SU-DHL-6 (cell line): ENCODE measurements around the gene MRPL34.
"Not testable (repeated sequence)": the region's sequence is repeated elsewhere in the genome, so short reads cannot be mapped to it uniquely, and the experiment has no call there.

Source experiments
- H2AFZ ChIP-seq: fragments of 200-600 bp; sonication (generic); 2 replicates; pipeline ENCODE4 v1.6.1; 2014; ENCODE audit warnings: low read depth, mild to moderate bottlenecking, moderate library complexity, mixed read lengths, antibody characterized with exemption, low read length; ENCODE audit not compliant: severe bottlenecking
- H3F3A ChIP-seq: fragments of 200-600 bp; shearing (Covaris generic); 2 replicates; pipeline ENCODE4 v1.6.0; 2016; ENCODE audit warnings: antibody characterized with exemption, mild to moderate bottlenecking; ENCODE audit not compliant: insufficient read depth
- H3K27ac ChIP-seq: fragments of 200-600 bp; sonication (generic); 2 replicates; pipeline ENCODE4 v1.5.1; 2016; ENCODE audit warnings: low read depth, mild to moderate bottlenecking, low read length, moderate library complexity, mixed read lengths
- H3K27me3 ChIP-seq: fragments of 200-600 bp; sonication (generic), shearing (Covaris generic); 2 replicates; pipeline ENCODE4 v1.6.0; 2014; ENCODE audit warnings: mild to moderate bottlenecking, low read length
- H3K36me3 ChIP-seq: fragments of 200-600 bp; sonication (generic); 2 replicates; pipeline ENCODE4 v1.6.1; 2014; ENCODE audit warnings: mild to moderate bottlenecking, low read length, mixed read lengths
- H3K4me2 ChIP-seq: fragments of 300-600, 200-600 bp; shearing (Covaris generic), sonication (generic); 2 replicates; pipeline ENCODE4 v1.6.0; 2014; ENCODE audit warnings: low read length, low read depth, mild to moderate bottlenecking; ENCODE audit not compliant: poor library complexity, severe bottlenecking
- H3K4me3 ChIP-seq: fragments of 200-600 bp; sonication (generic); 2 replicates; pipeline ENCODE4 v1.5.1; 2014; ENCODE audit warnings: antibody characterized with exemption, low read length, mild to moderate bottlenecking, mixed read lengths; ENCODE audit not compliant: insufficient read depth, poor library complexity, severe bottlenecking
- H3K79me2 ChIP-seq: fragments of 200-600 bp; sonication (generic); 2 replicates; pipeline ENCODE4 v1.6.1; 2014; ENCODE audit warnings: mild to moderate bottlenecking, low read length, moderate library complexity; ENCODE audit not compliant: insufficient read depth
- H3K9ac ChIP-seq: fragments of 200-600 bp; sonication (generic); 2 replicates; pipeline ENCODE4 v1.7.0; 2014; ENCODE audit warnings: mild to moderate bottlenecking, low read length
- H3K9me2 ChIP-seq: fragments of 200-600 bp; sonication (generic); replicated peaks from 2 replicates; pipeline ENCODE4 v1.6.1; 2014; ENCODE audit warnings: low read length; ENCODE audit not compliant: insufficient read depth
- H3K9me3 ChIP-seq: fragments of 200-600 bp; sonication (generic); 2 replicates; pipeline ENCODE4 v1.6.1; 2014; ENCODE audit warnings: low read length, mixed read lengths; ENCODE audit not compliant: insufficient read depth
- H4K20me1 ChIP-seq: fragments of 200-600 bp; sonication (generic); 2 replicates; pipeline ENCODE4 v1.6.1; 2014; ENCODE audit warnings: low read depth, mild to moderate bottlenecking, antibody characterized with exemption, low read length, moderate library complexity, mixed read lengths
- EZH2phosphoT487 ChIP-seq: fragments of 200-600 bp; sonication (generic), shearing (Covaris generic); conservative IDR thresholded peaks from 2 replicates; pipeline ENCODE4 v1.6.1; 2018; ENCODE audit warnings: mild to moderate bottlenecking, antibody characterized with exemption, low read length, moderate library complexity, mixed read lengths
- TF ChIP-seq, protein P1 (sequence below): fragments of 200-600 bp; sonication (generic); IDR thresholded peaks from one replicate; pipeline ENCODE4 v1.5.1; 2017; ENCODE audit warnings: antibody characterized with exemption, mild to moderate bottlenecking, low read length, moderate library complexity; ENCODE audit not compliant: insufficient read depth, poor library complexity, severe bottlenecking

Gene MRPL34

DNA sequence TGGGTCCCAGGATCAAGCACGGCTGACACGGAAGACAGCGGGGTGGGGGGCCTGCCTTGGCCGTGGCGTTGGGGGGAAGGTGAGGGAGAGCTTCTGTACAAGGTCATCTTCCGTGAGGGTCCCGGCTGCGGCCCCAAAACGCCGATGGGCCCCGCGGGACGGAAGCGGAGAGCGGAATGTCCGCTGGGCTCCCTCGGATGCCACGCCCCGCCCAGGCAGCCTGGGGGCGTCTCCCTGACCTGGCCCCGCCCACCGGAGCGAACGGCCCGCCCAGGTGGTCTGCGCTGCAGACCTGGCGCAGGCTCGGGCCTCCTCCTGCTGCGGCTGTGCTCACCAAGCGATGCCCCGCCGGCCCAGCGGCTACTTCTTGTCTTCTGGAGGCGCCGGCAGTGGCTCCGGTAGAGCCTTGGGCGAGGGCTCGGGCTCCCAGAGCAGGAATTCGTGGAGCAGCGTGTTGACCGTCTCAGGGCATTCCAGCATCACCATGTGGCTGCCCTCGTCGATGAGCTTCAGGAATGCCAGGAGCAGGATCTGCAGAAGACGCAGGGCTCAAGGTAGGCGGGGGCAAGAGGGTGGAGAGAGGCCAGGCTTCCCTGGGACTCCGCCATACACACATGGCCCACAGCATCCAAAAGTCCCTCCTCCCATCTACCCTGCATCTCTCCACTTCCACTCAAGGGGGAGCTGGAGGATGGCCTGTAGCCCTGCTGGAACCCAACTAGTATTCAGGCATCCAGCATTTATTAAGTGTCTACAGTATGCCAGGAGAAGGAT lies 13.2 kb upstream of the MRPL34 start:
- Histone ChIP-seq H4K20me1 (no peaks in the 10 kb centered on the region), H3K9me2 (no peaks in the 10 kb centered on the region), H2AFZ (peak overlapping the region; percentile 52), H3K9me3 (no peaks in the 10 kb centered on the region), H3K27ac (peak overlapping the region; percentile 62), H3K4me2 (peak overlapping the region; percentile 71), H3K36me3 (no peaks in the 10 kb centered on the region), H3K4me3 (peak overlapping the region; percentile 71), H3K79me2 (peaks cover 4% of the 10 kb centered on the region), H3K9ac (peak overlapping the region; percentile 68), H3F3A (peaks cover 5% of the 10 kb centered on the region; the same call in 1 of the 2 replicates), H3K27me3 (no peaks in the 10 kb centered on the region)
- TF ChIP-seq EZH2phosphoT487 = no peak
- TF ChIP-seq, protein P1, sequence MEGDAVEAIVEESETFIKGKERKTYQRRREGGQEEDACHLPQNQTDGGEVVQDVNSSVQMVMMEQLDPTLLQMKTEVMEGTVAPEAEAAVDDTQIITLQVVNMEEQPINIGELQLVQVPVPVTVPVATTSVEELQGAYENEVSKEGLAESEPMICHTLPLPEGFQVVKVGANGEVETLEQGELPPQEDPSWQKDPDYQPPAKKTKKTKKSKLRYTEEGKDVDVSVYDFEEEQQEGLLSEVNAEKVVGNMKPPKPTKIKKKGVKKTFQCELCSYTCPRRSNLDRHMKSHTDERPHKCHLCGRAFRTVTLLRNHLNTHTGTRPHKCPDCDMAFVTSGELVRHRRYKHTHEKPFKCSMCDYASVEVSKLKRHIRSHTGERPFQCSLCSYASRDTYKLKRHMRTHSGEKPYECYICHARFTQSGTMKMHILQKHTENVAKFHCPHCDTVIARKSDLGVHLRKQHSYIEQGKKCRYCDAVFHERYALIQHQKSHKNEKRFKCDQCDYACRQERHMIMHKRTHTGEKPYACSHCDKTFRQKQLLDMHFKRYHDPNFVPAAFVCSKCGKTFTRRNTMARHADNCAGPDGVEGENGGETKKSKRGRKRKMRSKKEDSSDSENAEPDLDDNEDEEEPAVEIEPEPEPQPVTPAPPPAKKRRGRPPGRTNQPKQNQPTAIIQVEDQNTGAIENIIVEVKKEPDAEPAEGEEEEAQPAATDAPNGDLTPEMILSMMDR = peak; percentile 42

DNA sequence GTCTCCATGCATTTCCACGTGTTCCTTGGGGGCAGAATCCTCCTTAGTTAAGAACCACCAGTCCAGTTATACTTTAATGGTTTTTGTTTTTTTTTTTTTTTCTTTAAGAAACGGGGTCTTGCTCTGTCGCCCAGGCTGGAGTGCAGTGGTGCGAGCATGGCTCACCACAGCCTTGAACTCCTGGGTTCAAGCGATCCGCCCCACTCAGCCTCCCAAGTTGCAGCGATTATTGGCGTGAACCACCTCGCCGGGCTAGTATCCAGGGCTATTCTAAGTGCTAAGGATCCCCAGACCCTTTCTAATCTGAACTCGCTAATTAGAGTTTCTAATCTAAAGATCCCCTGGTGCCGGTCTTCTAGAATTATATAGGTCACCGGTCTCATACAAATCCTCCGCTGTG lies 12.1 kb upstream of the MRPL34 start:
- no peaks in the 10 kb centered on the region for H3K9me3 ChIP-seq
- peaks cover 4% of the 10 kb centered on the region; the same call in 1 of the 2 replicates for H3K36me3 ChIP-seq
- peaks cover 4% of the 10 kb centered on the region; the same call in 1 of the 2 replicates for H3F3A ChIP-seq
- H3K27me3 ChIP-seq = no peaks in the 10 kb centered on the region
- no peaks in the 10 kb centered on the region for H4K20me1 ChIP-seq
- TF ChIP-seq, protein P1 = no peak
- TF ChIP-seq EZH2phosphoT487 = no peak
- no peak overlapping the region for H3K27ac ChIP-seq
- H3K9me2 ChIP-seq = no peaks in the 10 kb centered on the region
- no peak overlapping the region for H2AFZ ChIP-seq
- no peak overlapping the region for H3K4me3 ChIP-seq
- peaks cover 4% of the 10 kb centered on the region for H3K79me2 ChIP-seq
- peak overlapping the region; percentile 71 for H3K4me2 ChIP-seq
- H3K9ac ChIP-seq = no peak overlapping the region

DNA sequence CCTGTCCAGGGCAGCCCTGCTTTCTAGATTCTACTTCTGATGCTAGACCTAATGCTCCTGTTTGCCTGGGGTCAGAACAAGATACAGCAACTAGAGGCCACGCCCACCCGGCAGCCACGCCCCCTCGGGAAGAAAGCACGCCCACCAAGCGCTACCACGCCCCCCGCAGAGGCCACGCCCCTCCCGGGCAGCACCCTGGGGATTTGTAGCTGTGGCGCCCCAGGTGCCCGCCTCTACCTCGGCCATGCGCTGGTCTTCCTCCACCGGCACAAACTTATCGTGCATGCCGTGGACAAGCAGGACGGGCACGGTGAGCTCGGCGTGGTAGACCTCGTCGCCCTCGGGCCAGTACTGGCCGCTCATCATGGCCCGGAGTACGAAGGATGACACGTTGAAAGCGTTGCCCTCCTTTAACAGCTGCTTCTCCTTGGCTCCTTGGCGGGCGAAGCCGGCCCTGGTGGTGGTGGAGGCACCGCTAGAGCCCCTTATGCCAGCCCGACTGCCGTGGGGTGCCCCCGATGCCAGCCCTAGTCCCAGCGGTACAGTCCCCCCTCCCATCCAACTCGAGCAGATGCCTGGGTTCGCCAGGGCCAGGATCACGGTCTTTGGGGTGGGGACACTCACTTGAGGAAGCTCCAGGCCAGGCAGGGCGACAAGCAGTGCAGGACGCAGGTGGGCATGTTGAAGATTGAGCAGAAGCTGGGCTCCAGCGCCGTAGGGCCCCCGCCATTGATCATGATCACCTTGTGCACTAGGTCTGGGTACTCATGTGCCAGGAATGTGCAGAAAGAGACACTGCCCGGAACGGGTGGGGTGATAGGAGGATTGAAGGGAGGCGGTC lies 11.4 kb upstream of the MRPL34 start:
- peaks cover 4% of the 10 kb centered on the region for H3K79me2 ChIP-seq
- TF ChIP-seq, protein P1 = no peak
- TF ChIP-seq EZH2phosphoT487 = no peak
- no peaks in the 10 kb centered on the region for H3K27me3 ChIP-seq
- no peaks in the 10 kb centered on the region for H4K20me1 ChIP-seq
- no peak overlapping the region for H3K4me3 ChIP-seq
- H3K9me3 ChIP-seq = no peaks in the 10 kb centered on the region
- peaks cover 4% of the 10 kb centered on the region; the same call in 1 of the 2 replicates for H3F3A ChIP-seq
- H3K4me2 ChIP-seq = no peak overlapping the region
- no peak overlapping the region for H3K27ac ChIP-seq
- no peak overlapping the region for H2AFZ ChIP-seq
- H3K36me3 ChIP-seq = peaks cover 4% of the 10 kb centered on the region; the same call in 1 of the 2 replicates
- H3K9me2 ChIP-seq = no peaks in the 10 kb centered on the region
- no peak overlapping the region for H3K9ac ChIP-seq

DNA sequence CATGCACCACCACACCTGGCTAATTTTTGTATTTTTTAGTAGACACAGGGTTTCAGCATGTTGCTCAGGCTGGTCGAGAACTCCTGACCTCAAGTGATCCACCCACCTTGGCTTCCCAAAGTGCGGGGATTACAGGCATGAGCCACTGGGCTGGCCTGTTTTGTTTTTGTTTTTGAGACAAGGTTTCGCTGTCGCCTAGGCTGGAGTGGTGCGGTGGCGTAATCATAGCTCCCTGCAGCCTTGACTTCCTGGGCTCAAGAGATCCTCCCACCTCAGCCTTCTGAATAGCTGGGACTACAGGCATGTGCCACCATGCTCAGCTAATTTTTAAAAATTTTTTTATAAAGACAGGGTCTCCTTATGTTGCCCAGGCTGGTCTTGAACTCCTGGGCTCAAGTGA lies 10.1 kb upstream of the MRPL34 start:
- not testable (repeated sequence) for H3K4me3 ChIP-seq, H3K9me2 ChIP-seq, H3K9me3 ChIP-seq, H3K4me2 ChIP-seq, H3K27me3 ChIP-seq, H3F3A ChIP-seq, H4K20me1 ChIP-seq, H2AFZ ChIP-seq, H3K9ac ChIP-seq, H3K27ac ChIP-seq, H3K79me2 ChIP-seq, H3K36me3 ChIP-seq
